Measurements from ENCODE around the gene CBR4.
"Not testable (repeated sequence)": the region's sequence is repeated elsewhere in the genome, so short reads cannot be mapped to it uniquely, and the experiment has no call there.

Gene CBR4

DNA sequence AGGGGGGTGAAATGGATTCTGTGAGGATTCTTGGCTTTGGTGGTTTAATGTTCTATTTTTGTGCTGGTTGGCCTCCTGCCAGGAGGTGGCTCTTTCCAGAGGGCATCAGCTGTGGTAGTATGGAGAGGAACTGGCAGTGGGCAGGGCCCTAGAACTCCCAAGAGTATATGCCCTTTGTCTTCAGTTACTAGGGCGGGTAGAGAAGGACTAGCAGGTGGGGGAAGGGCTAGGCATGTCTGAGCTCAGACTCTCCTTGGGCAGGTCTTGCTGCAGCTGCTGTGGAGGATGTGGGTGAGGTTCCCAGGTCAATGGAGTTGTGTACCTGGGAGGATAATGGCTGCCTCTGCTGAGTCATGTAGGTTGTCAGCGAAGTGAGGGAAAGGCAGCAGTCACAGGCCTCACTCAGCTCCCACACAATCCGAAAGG is 57.2 kb downstream of the CBR4 start:
- H3K4me3 Mint-ChIP-seq; H3K27me3 Mint-ChIP-seq; H3K4me1 Mint-ChIP-seq; H3K27ac Mint-ChIP-seq (ENCODE audit: low read depth); H3K36me3 Mint-ChIP-seq (ENCODE audit: insufficient read depth); DNase-seq (ENCODE audit: low spot score in 2 of 2); ATAC-seq (replicated peaks; ENCODE audit: extremely low read depth, poor library complexity, severe bottlenecking); H3K9me3 Mint-ChIP-seq: not testable (repeated sequence)

DNA sequence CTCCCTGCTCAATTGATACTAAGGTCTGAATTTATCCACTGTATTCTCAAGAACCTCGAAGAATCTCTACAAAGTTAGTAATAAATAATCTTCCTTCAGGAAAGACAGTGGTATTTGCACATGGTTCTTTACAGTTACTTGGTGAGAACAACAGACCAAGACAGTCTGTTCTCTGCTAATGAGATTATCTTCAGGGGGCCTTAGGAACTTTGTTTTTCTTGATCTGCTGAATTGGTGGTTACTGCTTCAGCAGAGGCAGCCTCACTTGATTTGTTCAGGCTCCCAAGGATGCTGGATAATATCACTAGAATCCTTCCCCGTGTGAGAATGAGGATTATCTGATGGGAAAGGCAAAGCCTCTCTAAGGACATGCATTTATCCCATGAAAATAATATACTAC is 64.8 kb downstream of the CBR4 start:
- H3K4me3 Mint-ChIP-seq: no peak overlapping the region
- DNase-seq (ENCODE audit: low spot score in 2 of 2): no peak
- H3K27ac Mint-ChIP-seq (ENCODE audit: low read depth): no peak overlapping the region
- no peak for ATAC-seq (replicated peaks; ENCODE audit: extremely low read depth, poor library complexity, severe bottlenecking)
- no peaks in the 10 kb centered on the region for H3K4me1 Mint-ChIP-seq
- no peaks in the 10 kb centered on the region for H3K36me3 Mint-ChIP-seq (ENCODE audit: insufficient read depth)
- no peaks in the 10 kb centered on the region for H3K27me3 Mint-ChIP-seq
- H3K9me3 Mint-ChIP-seq: no peaks in the 10 kb centered on the region

DNA sequence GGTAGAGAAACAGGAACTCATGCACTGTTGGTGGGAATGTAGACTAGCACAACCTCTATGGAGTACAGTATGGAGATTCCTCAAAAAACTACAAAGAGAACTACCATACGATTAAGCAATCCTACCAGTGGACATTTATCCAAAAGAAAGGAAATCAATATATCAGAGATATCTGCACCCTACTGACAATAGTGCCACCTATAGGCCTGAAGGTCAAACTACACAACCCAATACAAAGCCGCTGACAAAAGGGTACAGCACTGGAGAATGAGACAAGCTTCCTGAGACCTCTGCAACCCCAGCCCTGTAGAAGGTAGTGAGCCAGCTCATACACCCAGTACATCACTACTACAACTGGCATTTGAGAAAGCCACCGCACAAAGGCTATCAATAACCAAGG is 67.1 kb downstream of the CBR4 start:
- Mint-ChIP-seq H3K27ac (ENCODE audit: low read depth) (no peak overlapping the region), H3K9me3 (peaks cover 5% of the 10 kb centered on the region), H3K4me1 (no peaks in the 10 kb centered on the region), H3K4me3 (no peak overlapping the region), H3K27me3 (no peaks in the 10 kb centered on the region), H3K36me3 (ENCODE audit: insufficient read depth) (no peaks in the 10 kb centered on the region)
- ATAC-seq (replicated peaks; ENCODE audit: extremely low read depth, poor library complexity, severe bottlenecking) (no peak), DNase-seq (ENCODE audit: low spot score in 2 of 2) (no peak)
